Liver (tissue), 3 donors: ENCODE measurements around the gene ZNRD2.
A peak's percentile ranks its signal among the peaks of the same experiment; 100 is the strongest.

Experiments
- TAF1 ChIP-seq: conservative IDR thresholded peaks from 2 replicates; pipeline ENCODE4 v1.6.1; 2016; ENCODE audit warnings: antibody characterized with exemption, mild to moderate bottlenecking
- YY1 ChIP-seq: IDR thresholded peaks from 2 replicates; pipeline ENCODE4 v1.6.1; 2016; ENCODE audit warnings: antibody characterized with exemption, mild to moderate bottlenecking
- TF ChIP-seq, protein P1 (sequence below): IDR thresholded peaks from 2 replicates; pipeline ENCODE4 v1.6.1; 2016; ENCODE audit warnings: antibody characterized with exemption, mild to moderate bottlenecking
- TF ChIP-seq, protein P2 (sequence below): fragments of 150-350 bp; IDR thresholded peaks from 2 replicates; pipeline ENCODE4 v1.5.1; 2017; ENCODE audit warnings: improper control_type of control experiment, low read depth, low read length; ENCODE audit not compliant: missing input control
- TF ChIP-seq, protein P3 (sequence below): IDR thresholded peaks from 2 replicates; pipeline ENCODE4 v1.6.1; 2016; ENCODE audit warnings: antibody characterized with exemption
- donor health status: healthy.
- donor health status: healthy.

DNA sequence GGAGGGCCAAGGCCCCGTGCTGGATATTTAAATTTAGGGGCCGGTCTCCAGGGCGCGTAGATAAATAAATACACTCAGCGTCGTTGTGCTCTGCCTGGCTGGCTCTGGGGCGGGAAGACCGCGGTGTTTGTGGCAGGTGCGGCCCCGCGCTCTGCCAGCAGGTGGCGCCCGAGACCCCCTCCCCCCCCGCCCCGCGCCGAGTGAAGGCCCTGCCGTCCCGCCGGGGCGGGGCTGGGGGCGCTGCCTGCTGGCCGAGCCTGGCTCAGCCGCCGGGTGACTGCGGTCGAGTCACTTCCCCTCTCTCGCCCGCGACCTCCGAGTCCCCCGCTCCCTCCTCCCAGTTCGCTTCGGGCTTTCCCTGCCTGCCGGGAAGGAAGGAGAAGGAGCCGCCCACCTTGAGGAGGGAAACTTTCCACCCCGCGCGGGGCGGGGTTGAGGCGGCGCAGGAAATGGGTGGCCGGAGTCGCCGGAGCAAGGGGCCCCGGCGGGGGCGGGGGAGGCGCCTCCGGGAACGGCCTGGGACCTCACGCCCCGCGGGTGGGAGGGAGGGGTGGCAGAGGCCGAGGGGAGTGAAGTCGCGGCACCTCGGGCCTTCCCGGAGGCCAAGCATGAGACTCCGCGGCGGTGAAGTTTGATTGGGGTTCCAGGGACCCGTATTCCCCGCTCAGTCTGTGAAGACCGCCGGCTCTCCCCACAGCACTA, 4.0 kb downstream of the ZNRD2 start:
- TF ChIP-seq, protein P1, sequence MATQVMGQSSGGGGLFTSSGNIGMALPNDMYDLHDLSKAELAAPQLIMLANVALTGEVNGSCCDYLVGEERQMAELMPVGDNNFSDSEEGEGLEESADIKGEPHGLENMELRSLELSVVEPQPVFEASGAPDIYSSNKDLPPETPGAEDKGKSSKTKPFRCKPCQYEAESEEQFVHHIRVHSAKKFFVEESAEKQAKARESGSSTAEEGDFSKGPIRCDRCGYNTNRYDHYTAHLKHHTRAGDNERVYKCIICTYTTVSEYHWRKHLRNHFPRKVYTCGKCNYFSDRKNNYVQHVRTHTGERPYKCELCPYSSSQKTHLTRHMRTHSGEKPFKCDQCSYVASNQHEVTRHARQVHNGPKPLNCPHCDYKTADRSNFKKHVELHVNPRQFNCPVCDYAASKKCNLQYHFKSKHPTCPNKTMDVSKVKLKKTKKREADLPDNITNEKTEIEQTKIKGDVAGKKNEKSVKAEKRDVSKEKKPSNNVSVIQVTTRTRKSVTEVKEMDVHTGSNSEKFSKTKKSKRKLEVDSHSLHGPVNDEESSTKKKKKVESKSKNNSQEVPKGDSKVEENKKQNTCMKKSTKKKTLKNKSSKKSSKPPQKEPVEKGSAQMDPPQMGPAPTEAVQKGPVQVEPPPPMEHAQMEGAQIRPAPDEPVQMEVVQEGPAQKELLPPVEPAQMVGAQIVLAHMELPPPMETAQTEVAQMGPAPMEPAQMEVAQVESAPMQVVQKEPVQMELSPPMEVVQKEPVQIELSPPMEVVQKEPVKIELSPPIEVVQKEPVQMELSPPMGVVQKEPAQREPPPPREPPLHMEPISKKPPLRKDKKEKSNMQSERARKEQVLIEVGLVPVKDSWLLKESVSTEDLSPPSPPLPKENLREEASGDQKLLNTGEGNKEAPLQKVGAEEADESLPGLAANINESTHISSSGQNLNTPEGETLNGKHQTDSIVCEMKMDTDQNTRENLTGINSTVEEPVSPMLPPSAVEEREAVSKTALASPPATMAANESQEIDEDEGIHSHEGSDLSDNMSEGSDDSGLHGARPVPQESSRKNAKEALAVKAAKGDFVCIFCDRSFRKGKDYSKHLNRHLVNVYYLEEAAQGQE: no peak
- TF ChIP-seq YY1: no peak
- no peak for TF ChIP-seq TAF1
- TF ChIP-seq, protein P2, sequence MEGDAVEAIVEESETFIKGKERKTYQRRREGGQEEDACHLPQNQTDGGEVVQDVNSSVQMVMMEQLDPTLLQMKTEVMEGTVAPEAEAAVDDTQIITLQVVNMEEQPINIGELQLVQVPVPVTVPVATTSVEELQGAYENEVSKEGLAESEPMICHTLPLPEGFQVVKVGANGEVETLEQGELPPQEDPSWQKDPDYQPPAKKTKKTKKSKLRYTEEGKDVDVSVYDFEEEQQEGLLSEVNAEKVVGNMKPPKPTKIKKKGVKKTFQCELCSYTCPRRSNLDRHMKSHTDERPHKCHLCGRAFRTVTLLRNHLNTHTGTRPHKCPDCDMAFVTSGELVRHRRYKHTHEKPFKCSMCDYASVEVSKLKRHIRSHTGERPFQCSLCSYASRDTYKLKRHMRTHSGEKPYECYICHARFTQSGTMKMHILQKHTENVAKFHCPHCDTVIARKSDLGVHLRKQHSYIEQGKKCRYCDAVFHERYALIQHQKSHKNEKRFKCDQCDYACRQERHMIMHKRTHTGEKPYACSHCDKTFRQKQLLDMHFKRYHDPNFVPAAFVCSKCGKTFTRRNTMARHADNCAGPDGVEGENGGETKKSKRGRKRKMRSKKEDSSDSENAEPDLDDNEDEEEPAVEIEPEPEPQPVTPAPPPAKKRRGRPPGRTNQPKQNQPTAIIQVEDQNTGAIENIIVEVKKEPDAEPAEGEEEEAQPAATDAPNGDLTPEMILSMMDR: peak; percentile 88
- TF ChIP-seq, protein P3, sequence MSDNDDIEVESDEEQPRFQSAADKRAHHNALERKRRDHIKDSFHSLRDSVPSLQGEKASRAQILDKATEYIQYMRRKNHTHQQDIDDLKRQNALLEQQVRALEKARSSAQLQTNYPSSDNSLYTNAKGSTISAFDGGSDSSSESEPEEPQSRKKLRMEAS: no peak
